ENCODE results near the gene CACNA2D2. TPM values are rescaled to one million over a fixed set of nuclear protein-coding genes. Genes with fewer than 3 reads are reported as not detected.

Gene CACNA2D2
- total RNA-seq, 5 donors from 2014 or later (not counting 1 experiment from before 2014, with no cell fraction given): 2.6 to 8.9 (median 4.1) TPM

GRCh38 chr3:50453907-50454306, 49.5 kb downstream of the CACNA2D2 start:
- Mint-ChIP-seq H3K4me3 (no peak overlapping the region), H3K36me3 (no peaks in the 10 kb centered on the region), H3K27me3 (peaks cover 0 to 2% of the 10 kb centered on the region in 2 donors), H3K9me3 (no peaks in the 10 kb centered on the region), H3K4me1 (peaks cover 12 to 23% (median 18%) of the 10 kb centered on the region in 3 donors), H3K27ac (no peak overlapping the region)
- Histone ChIP-seq H3K36me3 (ENCODE audit: control insufficient read depth in 2 of 2, extremely low read depth in 1 of 2, insufficient read depth in 1 of 2, low read length in 1 of 2) (no peaks in the 10 kb centered on the region), H3K27me3 (replicated peaks in 1 of 2; ENCODE audit: control insufficient read depth in 2 of 2, extremely low read depth in 1 of 2, insufficient read depth in 2 of 2, low read length in 1 of 2) (peaks cover 0 to 12% of the 10 kb centered on the region in 2 experiments), H3K4me3 (ENCODE audit: control insufficient read depth in 1 of 2, extremely low read depth in 1 of 2, low read length in 1 of 2) (no peak overlapping the region), H3K9me3 (no peaks in the 10 kb centered on the region), H3K27ac (ENCODE audit: low read length) (no peak overlapping the region), H3K4me1 (ENCODE audit: control insufficient read depth in 1 of 2, extremely low read depth in 1 of 2, insufficient read depth in 2 of 2, low read length in 2 of 2) (peaks cover 0 to 31% of the 10 kb centered on the region in 2 experiments)
- 83% methylated on average over 9 of the region's 13 CpGs for WGBS (ENCODE audit: insufficient coverage)
- ATAC-seq (replicated peaks in 1 of 4) (no peak), DNase-seq (no peak)
- CTCF ChIA-PET: no interaction called here
- POLR2A ChIA-PET: no interaction called here

GRCh38 chr3:50450209-50450921, 53.1 kb downstream of the CACNA2D2 start:
- no peaks in the 10 kb centered on the region for H3K36me3 ChIP-seq (ENCODE audit: control insufficient read depth in 2 of 2, extremely low read depth in 1 of 2, insufficient read depth in 1 of 2, low read length in 1 of 2)
- peak overlapping the region; percentile 76 for H3K27ac ChIP-seq (ENCODE audit: low read length)
- Mint-ChIP-seq H3K4me1 (peaks cover 13 to 31% (median 18%) of the 10 kb centered on the region in 3 donors), H3K4me3 (peak overlapping the region; percentile 72 to 77 (median 76)), H3K27me3 (no peaks in the 10 kb centered on the region), H3K36me3 (no peaks in the 10 kb centered on the region), H3K9me3 (no peaks in the 10 kb centered on the region), H3K27ac (peak overlapping the region; percentile 89 to 90)
- WGBS (ENCODE audit: insufficient coverage): 46% methylated on average over 7 of the region's 29 CpGs
- H3K4me1 ChIP-seq (ENCODE audit: control insufficient read depth in 1 of 2, extremely low read depth in 1 of 2, insufficient read depth in 2 of 2, low read length in 2 of 2): peaks cover 0 to 42% of the 10 kb centered on the region in 2 experiments
- H3K9me3 ChIP-seq: no peaks in the 10 kb centered on the region
- H3K27me3 ChIP-seq (replicated peaks in 1 of 2; ENCODE audit: control insufficient read depth in 2 of 2, extremely low read depth in 1 of 2, insufficient read depth in 2 of 2, low read length in 1 of 2): peaks cover 0 to 6% of the 10 kb centered on the region in 2 experiments
- peak overlapping the region in 1 of 2 donors; percentile 50 for H3K4me3 ChIP-seq (ENCODE audit: control insufficient read depth in 1 of 2, extremely low read depth in 1 of 2, low read length in 1 of 2)
- peak; percentile 36 to 80 (median 68) for DNase-seq
- POLR2A ChIA-PET: no interaction called here
- peak; percentile 85 to 88 (median 86) for ATAC-seq (replicated peaks in 1 of 4)
- CTCF ChIA-PET: no interaction called here

GRCh38 chr3:50448752-50449539, 54.5 kb downstream of the CACNA2D2 start:
- Histone ChIP-seq H3K4me3 (ENCODE audit: control insufficient read depth in 1 of 2, extremely low read depth in 1 of 2, low read length in 1 of 2) (no peak overlapping the region), H3K27ac (ENCODE audit: low read length) (peak overlapping the region; percentile 76), H3K27me3 (replicated peaks in 1 of 2; ENCODE audit: control insufficient read depth in 2 of 2, extremely low read depth in 1 of 2, insufficient read depth in 2 of 2, low read length in 1 of 2) (peaks cover 0 to 4% of the 10 kb centered on the region in 2 experiments), H3K36me3 (ENCODE audit: control insufficient read depth in 2 of 2, extremely low read depth in 1 of 2, insufficient read depth in 1 of 2, low read length in 1 of 2) (no peaks in the 10 kb centered on the region), H3K9me3 (no peaks in the 10 kb centered on the region), H3K4me1 (ENCODE audit: control insufficient read depth in 1 of 2, extremely low read depth in 1 of 2, insufficient read depth in 2 of 2, low read length in 2 of 2) (peaks cover 0 to 42% of the 10 kb centered on the region in 2 experiments)
- no peaks in the 10 kb centered on the region for H3K36me3 Mint-ChIP-seq
- no peaks in the 10 kb centered on the region for H3K9me3 Mint-ChIP-seq
- ChIA-PET CTCF (no interaction called here), POLR2A (no interaction called here)
- ATAC-seq (replicated peaks in 1 of 4) (no peak), DNase-seq (no peak)
- 78% methylated on average over 5 of the region's 13 CpGs for WGBS (ENCODE audit: insufficient coverage)
- peak overlapping the region in 1 of 3 donors; percentile 72 for H3K4me3 Mint-ChIP-seq
- H3K27me3 Mint-ChIP-seq: no peaks in the 10 kb centered on the region
- H3K4me1 Mint-ChIP-seq: peaks cover 13 to 31% (median 18%) of the 10 kb centered on the region in 3 donors
- peak overlapping the region in 1 of 2 donors; percentile 89 for H3K27ac Mint-ChIP-seq

- CTCF ChIA-PET: no interaction called here
- POLR2A ChIA-PET: no interaction called here
- WGBS (ENCODE audit: insufficient coverage): 75% methylated on average over 3 of the region's 10 CpGs
Measured at GRCh38 chr3:50447290-50447840, 56.1 kb downstream of the CACNA2D2 start.

GRCh38 chr3:50445919-50446318, 57.5 kb downstream of the CACNA2D2 start:
- DNase-seq: no peak
- no peak overlapping the region for H3K27ac ChIP-seq (ENCODE audit: low read length)
- Mint-ChIP-seq H3K4me3 (no peak overlapping the region), H3K27ac (no peak overlapping the region), H3K27me3 (no peaks in the 10 kb centered on the region), H3K36me3 (no peaks in the 10 kb centered on the region), H3K9me3 (no peaks in the 10 kb centered on the region), H3K4me1 (peaks cover 10 to 26% (median 13%) of the 10 kb centered on the region in 3 donors)
- no peak overlapping the region for H3K4me3 ChIP-seq (ENCODE audit: control insufficient read depth in 1 of 2, extremely low read depth in 1 of 2, low read length in 1 of 2)
- H3K27me3 ChIP-seq (replicated peaks in 1 of 2; ENCODE audit: control insufficient read depth in 2 of 2, extremely low read depth in 1 of 2, insufficient read depth in 2 of 2, low read length in 1 of 2): no peaks in the 10 kb centered on the region
- no peak for ATAC-seq (replicated peaks in 1 of 4)
- CTCF ChIA-PET: no interaction called here
- no peaks in the 10 kb centered on the region for H3K9me3 ChIP-seq
- H3K4me1 ChIP-seq (ENCODE audit: control insufficient read depth in 1 of 2, extremely low read depth in 1 of 2, insufficient read depth in 2 of 2, low read length in 2 of 2): peaks cover 0 to 31% of the 10 kb centered on the region in 2 experiments
- WGBS (ENCODE audit: insufficient coverage): 89% methylated on average over 6 of the region's 7 CpGs
- no peaks in the 10 kb centered on the region for H3K36me3 ChIP-seq (ENCODE audit: control insufficient read depth in 2 of 2, extremely low read depth in 1 of 2, insufficient read depth in 1 of 2, low read length in 1 of 2)
- POLR2A ChIA-PET: no interaction called here

More at GRCh38 chr3:50447290-50447840, 56.1 kb downstream of the CACNA2D2 start:
- Mint-ChIP-seq H3K9me3 (no peaks in the 10 kb centered on the region), H3K27ac (no peak overlapping the region), H3K4me3 (no peak overlapping the region), H3K4me1 (peaks cover 13 to 30% (median 18%) of the 10 kb centered on the region in 3 donors), H3K27me3 (no peaks in the 10 kb centered on the region), H3K36me3 (no peaks in the 10 kb centered on the region)
- H3K4me1 ChIP-seq (ENCODE audit: control insufficient read depth in 1 of 2, extremely low read depth in 1 of 2, insufficient read depth in 2 of 2, low read length in 2 of 2): peaks cover 0 to 42% of the 10 kb centered on the region in 2 experiments
- DNase-seq (no peak), ATAC-seq (replicated peaks in 1 of 4) (no peak)
- no peak overlapping the region for H3K27ac ChIP-seq (ENCODE audit: low read length)
- H3K36me3 ChIP-seq (ENCODE audit: control insufficient read depth in 2 of 2, extremely low read depth in 1 of 2, insufficient read depth in 1 of 2, low read length in 1 of 2): no peaks in the 10 kb centered on the region
- H3K4me3 ChIP-seq (ENCODE audit: control insufficient read depth in 1 of 2, extremely low read depth in 1 of 2, low read length in 1 of 2): no peak overlapping the region
- H3K27me3 ChIP-seq (replicated peaks in 1 of 2; ENCODE audit: control insufficient read depth in 2 of 2, extremely low read depth in 1 of 2, insufficient read depth in 2 of 2, low read length in 1 of 2): no peaks in the 10 kb centered on the region
- no peaks in the 10 kb centered on the region for H3K9me3 ChIP-seq

GRCh38 chr3:50444782-50445181, 58.7 kb downstream of the CACNA2D2 start:
- Mint-ChIP-seq H3K36me3 (no peaks in the 10 kb centered on the region), H3K9me3 (no peaks in the 10 kb centered on the region), H3K4me1 (peaks cover 0 to 15% (median 3%) of the 10 kb centered on the region in 3 donors), H3K27me3 (no peaks in the 10 kb centered on the region), H3K4me3 (no peak overlapping the region), H3K27ac (no peak overlapping the region)
- Histone ChIP-seq H3K27me3 (replicated peaks in 1 of 2; ENCODE audit: control insufficient read depth in 2 of 2, extremely low read depth in 1 of 2, insufficient read depth in 2 of 2, low read length in 1 of 2) (no peaks in the 10 kb centered on the region), H3K9me3 (no peaks in the 10 kb centered on the region), H3K4me1 (ENCODE audit: control insufficient read depth in 1 of 2, extremely low read depth in 1 of 2, insufficient read depth in 2 of 2, low read length in 2 of 2) (peaks cover 0 to 20% of the 10 kb centered on the region in 2 experiments), H3K36me3 (ENCODE audit: control insufficient read depth in 2 of 2, extremely low read depth in 1 of 2, insufficient read depth in 1 of 2, low read length in 1 of 2) (no peaks in the 10 kb centered on the region), H3K27ac (ENCODE audit: low read length) (no peak overlapping the region), H3K4me3 (ENCODE audit: control insufficient read depth in 1 of 2, extremely low read depth in 1 of 2, low read length in 1 of 2) (no peak overlapping the region)
- WGBS (ENCODE audit: insufficient coverage): 82% methylated on average over 2 of the region's 2 CpGs
- ATAC-seq (replicated peaks in 1 of 4) (no peak), DNase-seq (no peak)
- ChIA-PET CTCF (no interaction called here), POLR2A (no interaction called here)
